CD4-positive, alpha-beta T cell treated with Interferon alpha-2 for 1 hour (primary cell): Measurements from ENCODE around the gene PLPPR2.
A peak's percentile ranks its signal among the peaks of the same experiment; 100 is the strongest.
"Not testable (repeated sequence)": the region's sequence is repeated elsewhere in the genome, so short reads cannot be mapped to it uniquely, and the experiment has no call there.

ENCODE experiments used
- DNase-seq, 2 donors: peaks; one replicate each; pipeline ENCODE4 v3.0.0-alpha.2; 2020 to 2022

The PLPPR2 gene

GRCh38 chr19:11404588-11405222 lies 49.5 kb downstream of the PLPPR2 start:
- DNase-seq, result no peak

GRCh38 chr19:11405846-11406643 lies 50.8 kb downstream of the PLPPR2 start:
- DNase-seq, result peak; percentile 22 to 36

GRCh38 chr19:11406703-11407236 lies 51.5 kb downstream of the PLPPR2 start:
- DNase-seq, result not testable (repeated sequence)

- no peak for DNase-seq
Observed at GRCh38 chr19:11408591-11408990, 53.4 kb downstream of the PLPPR2 start.

GRCh38 chr19:11410682-11411081 lies 55.5 kb downstream of the PLPPR2 start:
- DNase-seq, result no peak

GRCh38 chr19:11414544-11414943 lies 59.3 kb downstream of the PLPPR2 start:
- no peak for DNase-seq
